Measurements from ENCODE around the gene SERPINB6.
A peak's percentile ranks its signal among the peaks of the same experiment; 100 is the strongest.

GRCh38 chr6:2984738-2985406 lies 13.5 kb upstream of the SERPINB6 start:
- TF ChIP-seq CTCF (IDR thresholded peaks at IDR 0.05), result no peak
- TF ChIP-seq POLR2A (IDR thresholded peaks at IDR 0.05), result peak; percentile 10 to 23
